ENCODE measurements around the gene ARRDC4.

Gene ARRDC4

GRCh38 chr15:97960364-97961066 is at the start of gene ARRDC4:
Gene ARRDC4 (plus strand): TSS chr15:97960703. CDS start chr15:97960862, 159 bp downstream.
- Mint-ChIP-seq H3K4me1 (ENCODE audit: low read depth) (peaks cover 15% of the 10 kb centered on the region), H3K27me3 (ENCODE audit: low read depth) (peaks cover 37% of the 10 kb centered on the region), H3K36me3 (ENCODE audit: low read depth) (no peaks in the 10 kb centered on the region), H3K27ac (peak within 1 kb of the TSS; percentile 81), H3K9me3 (no peaks in the 10 kb centered on the region), H3K4me3 (peak within 1 kb of the TSS; percentile 84)
- peak; percentile 99 for DNase-seq (ENCODE audit: low spot score)

- Mint-ChIP-seq H3K36me3 (ENCODE audit: low read depth) (no peaks in the 10 kb centered on the region), H3K27me3 (ENCODE audit: low read depth) (peaks cover 5% of the 10 kb centered on the region), H3K4me1 (ENCODE audit: low read depth) (no peaks in the 10 kb centered on the region), H3K9me3 (no peaks in the 10 kb centered on the region), H3K4me3 (no peak overlapping the region), H3K27ac (no peak overlapping the region)
- DNase-seq (ENCODE audit: low spot score): no peak
Measured at GRCh38 chr15:97914711-97915110, 45.8 kb upstream of the ARRDC4 start.

- no peak for DNase-seq (ENCODE audit: low spot score)
- Mint-ChIP-seq H3K4me3 (no peak overlapping the region), H3K27ac (no peak overlapping the region), H3K36me3 (ENCODE audit: low read depth) (no peaks in the 10 kb centered on the region), H3K27me3 (ENCODE audit: low read depth) (peaks cover 5% of the 10 kb centered on the region), H3K4me1 (ENCODE audit: low read depth) (no peaks in the 10 kb centered on the region), H3K9me3 (no peaks in the 10 kb centered on the region)
Measured at GRCh38 chr15:97915261-97915660, 45.2 kb upstream of the ARRDC4 start.

- peaks cover 2% of the 10 kb centered on the region for H3K27me3 Mint-ChIP-seq (ENCODE audit: low read depth)
- DNase-seq (ENCODE audit: low spot score): no peak
- no peaks in the 10 kb centered on the region for H3K4me1 Mint-ChIP-seq (ENCODE audit: low read depth)
- H3K36me3 Mint-ChIP-seq (ENCODE audit: low read depth): no peaks in the 10 kb centered on the region
- peaks cover 21% of the 10 kb centered on the region for H3K9me3 Mint-ChIP-seq
- H3K27ac Mint-ChIP-seq: no peak overlapping the region
- no peak overlapping the region for H3K4me3 Mint-ChIP-seq
Measured at GRCh38 chr15:97921296-97921865, 39.1 kb upstream of the ARRDC4 start.

- H3K27me3 Mint-ChIP-seq (ENCODE audit: low read depth): no peaks in the 10 kb centered on the region
- H3K4me1 Mint-ChIP-seq (ENCODE audit: low read depth): peaks cover 6% of the 10 kb centered on the region
- H3K9me3 Mint-ChIP-seq: peaks cover 10% of the 10 kb centered on the region
- H3K36me3 Mint-ChIP-seq (ENCODE audit: low read depth): no peaks in the 10 kb centered on the region
- H3K27ac Mint-ChIP-seq: no peak overlapping the region
- no peak overlapping the region for H3K4me3 Mint-ChIP-seq
- DNase-seq (ENCODE audit: low spot score): no peak
Measured at GRCh38 chr15:97929456-97930229, 30.9 kb upstream of the ARRDC4 start.

- H3K36me3 Mint-ChIP-seq (ENCODE audit: low read depth): no peaks in the 10 kb centered on the region
- H3K4me3 Mint-ChIP-seq: no peak overlapping the region
- peaks cover 6% of the 10 kb centered on the region for H3K9me3 Mint-ChIP-seq
- peaks cover 6% of the 10 kb centered on the region for H3K4me1 Mint-ChIP-seq (ENCODE audit: low read depth)
- no peaks in the 10 kb centered on the region for H3K27me3 Mint-ChIP-seq (ENCODE audit: low read depth)
- DNase-seq (ENCODE audit: low spot score): no peak
- H3K27ac Mint-ChIP-seq: no peak overlapping the region
Measured at GRCh38 chr15:97930230-97930629, 30.3 kb upstream of the ARRDC4 start.

- DNase-seq (ENCODE audit: low spot score): no peak
- Mint-ChIP-seq H3K4me1 (ENCODE audit: low read depth) (peaks cover 6% of the 10 kb centered on the region), H3K36me3 (ENCODE audit: low read depth) (no peaks in the 10 kb centered on the region), H3K27ac (no peak overlapping the region), H3K4me3 (no peak overlapping the region), H3K9me3 (peaks cover 6% of the 10 kb centered on the region), H3K27me3 (ENCODE audit: low read depth) (no peaks in the 10 kb centered on the region)
Measured at GRCh38 chr15:97931314-97931713, 29.2 kb upstream of the ARRDC4 start.

GRCh38 chr15:97933589-97933988 is 26.9 kb upstream of the ARRDC4 start:
- H3K4me1 Mint-ChIP-seq (ENCODE audit: low read depth): peaks cover 6% of the 10 kb centered on the region
- H3K36me3 Mint-ChIP-seq (ENCODE audit: low read depth): no peaks in the 10 kb centered on the region
- H3K4me3 Mint-ChIP-seq: no peak overlapping the region

GRCh38 chr15:97940993-97941392 is 19.5 kb upstream of the ARRDC4 start:
- Mint-ChIP-seq H3K9me3 (no peaks in the 10 kb centered on the region), H3K27ac (no peak overlapping the region), H3K4me3 (no peak overlapping the region), H3K36me3 (ENCODE audit: low read depth) (no peaks in the 10 kb centered on the region), H3K4me1 (ENCODE audit: low read depth) (no peaks in the 10 kb centered on the region), H3K27me3 (ENCODE audit: low read depth) (no peaks in the 10 kb centered on the region)
- no peak for DNase-seq (ENCODE audit: low spot score)

More at GRCh38 chr15:97933589-97933988, 26.9 kb upstream of the ARRDC4 start:
- DNase-seq (ENCODE audit: low spot score): no peak
- H3K27ac Mint-ChIP-seq: no peak overlapping the region
- H3K27me3 Mint-ChIP-seq (ENCODE audit: low read depth): no peaks in the 10 kb centered on the region
- peaks cover 6% of the 10 kb centered on the region for H3K9me3 Mint-ChIP-seq

- H3K4me3 Mint-ChIP-seq: no peak overlapping the region
- no peak overlapping the region for H3K27ac Mint-ChIP-seq
- H3K9me3 Mint-ChIP-seq: no peaks in the 10 kb centered on the region
- DNase-seq (ENCODE audit: low spot score): no peak
- no peaks in the 10 kb centered on the region for H3K36me3 Mint-ChIP-seq (ENCODE audit: low read depth)
- no peaks in the 10 kb centered on the region for H3K27me3 Mint-ChIP-seq (ENCODE audit: low read depth)
- no peaks in the 10 kb centered on the region for H3K4me1 Mint-ChIP-seq (ENCODE audit: low read depth)
Measured at GRCh38 chr15:97941572-97941971, 18.9 kb upstream of the ARRDC4 start.

GRCh38 chr15:97944724-97945123 is 15.8 kb upstream of the ARRDC4 start:
- DNase-seq (ENCODE audit: low spot score): no peak
- no peaks in the 10 kb centered on the region for H3K4me1 Mint-ChIP-seq (ENCODE audit: low read depth)
- H3K4me3 Mint-ChIP-seq: no peak overlapping the region
- H3K9me3 Mint-ChIP-seq: no peaks in the 10 kb centered on the region
- no peak overlapping the region for H3K27ac Mint-ChIP-seq
- no peaks in the 10 kb centered on the region for H3K36me3 Mint-ChIP-seq (ENCODE audit: low read depth)
- no peaks in the 10 kb centered on the region for H3K27me3 Mint-ChIP-seq (ENCODE audit: low read depth)

GRCh38 chr15:97947465-97948260 is 12.8 kb upstream of the ARRDC4 start:
- H3K4me1 Mint-ChIP-seq (ENCODE audit: low read depth): no peaks in the 10 kb centered on the region
- H3K27me3 Mint-ChIP-seq (ENCODE audit: low read depth): no peaks in the 10 kb centered on the region
- H3K9me3 Mint-ChIP-seq: no peaks in the 10 kb centered on the region
- no peak overlapping the region for H3K27ac Mint-ChIP-seq
- no peak for DNase-seq (ENCODE audit: low spot score)
- H3K36me3 Mint-ChIP-seq (ENCODE audit: low read depth): no peaks in the 10 kb centered on the region
- H3K4me3 Mint-ChIP-seq: no peak overlapping the region

- peaks cover 7% of the 10 kb centered on the region for H3K27me3 Mint-ChIP-seq (ENCODE audit: low read depth)
- H3K4me3 Mint-ChIP-seq: no peak overlapping the region
- H3K27ac Mint-ChIP-seq: no peak overlapping the region
- no peaks in the 10 kb centered on the region for H3K36me3 Mint-ChIP-seq (ENCODE audit: low read depth)
- H3K9me3 Mint-ChIP-seq: no peaks in the 10 kb centered on the region
- DNase-seq (ENCODE audit: low spot score): no peak
- no peaks in the 10 kb centered on the region for H3K4me1 Mint-ChIP-seq (ENCODE audit: low read depth)
Measured at GRCh38 chr15:97953254-97953653, 7.2 kb upstream of the ARRDC4 start.

- Mint-ChIP-seq H3K27me3 (ENCODE audit: low read depth) (peaks cover 7% of the 10 kb centered on the region), H3K27ac (no peak overlapping the region), H3K4me3 (no peak overlapping the region), H3K4me1 (ENCODE audit: low read depth) (no peaks in the 10 kb centered on the region), H3K36me3 (ENCODE audit: low read depth) (no peaks in the 10 kb centered on the region), H3K9me3 (no peaks in the 10 kb centered on the region)
- DNase-seq (ENCODE audit: low spot score): no peak
Measured at GRCh38 chr15:97953748-97954147, 6.8 kb upstream of the ARRDC4 start.
